ENCODE measurements around the gene C6orf136.

C6orf136 gene

DNA sequence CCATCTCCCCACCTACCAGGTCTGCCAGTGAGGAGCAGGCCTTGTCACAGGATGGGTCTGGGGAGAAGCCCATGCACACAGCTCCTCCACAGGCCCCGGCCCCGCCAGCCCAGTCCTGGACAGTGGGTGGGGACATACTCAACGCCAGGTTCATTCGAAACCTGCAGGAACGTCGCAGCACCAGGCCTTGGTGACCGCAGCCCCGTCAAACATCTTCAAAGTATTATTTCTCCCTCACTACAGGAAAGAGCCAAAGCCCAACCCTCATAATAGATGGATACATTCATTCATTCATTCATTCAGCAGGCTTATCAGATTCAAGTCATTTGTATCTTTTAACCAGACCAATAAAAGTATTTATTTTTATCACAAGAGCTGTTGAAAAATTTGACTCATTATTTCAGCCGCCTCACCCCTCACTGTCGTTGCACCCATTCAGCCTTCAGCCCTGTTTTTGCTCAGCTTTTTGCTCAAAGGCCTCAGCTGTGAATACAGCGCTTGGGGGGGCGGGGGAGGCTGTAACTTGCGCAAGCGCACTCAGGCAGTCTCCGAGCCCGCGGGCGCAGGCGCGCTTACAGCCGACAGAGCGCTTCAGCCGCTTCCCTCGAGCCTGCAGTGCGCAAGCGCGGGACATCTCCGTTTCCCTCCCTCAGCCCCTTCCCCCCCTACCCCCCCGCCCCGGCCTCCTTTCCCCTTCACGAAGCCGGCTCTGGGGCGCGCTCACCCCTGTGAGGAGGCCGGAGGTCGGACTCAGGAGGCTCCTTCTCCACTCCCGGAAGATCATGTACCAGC is at the start of gene C6orf136:
C6orf136 (plus strand) TSS at position 684 of the 792 bp plus-strand sequence; CDS start at position 783, 99 bp downstream.
- TF ChIP-seq YY1 (IDR thresholded peaks at IDR 0.05; ENCODE audit: low read depth): no peak
- peak; percentile 58 for TF ChIP-seq CEBPB (IDR thresholded peaks at IDR 0.05)

DNA sequence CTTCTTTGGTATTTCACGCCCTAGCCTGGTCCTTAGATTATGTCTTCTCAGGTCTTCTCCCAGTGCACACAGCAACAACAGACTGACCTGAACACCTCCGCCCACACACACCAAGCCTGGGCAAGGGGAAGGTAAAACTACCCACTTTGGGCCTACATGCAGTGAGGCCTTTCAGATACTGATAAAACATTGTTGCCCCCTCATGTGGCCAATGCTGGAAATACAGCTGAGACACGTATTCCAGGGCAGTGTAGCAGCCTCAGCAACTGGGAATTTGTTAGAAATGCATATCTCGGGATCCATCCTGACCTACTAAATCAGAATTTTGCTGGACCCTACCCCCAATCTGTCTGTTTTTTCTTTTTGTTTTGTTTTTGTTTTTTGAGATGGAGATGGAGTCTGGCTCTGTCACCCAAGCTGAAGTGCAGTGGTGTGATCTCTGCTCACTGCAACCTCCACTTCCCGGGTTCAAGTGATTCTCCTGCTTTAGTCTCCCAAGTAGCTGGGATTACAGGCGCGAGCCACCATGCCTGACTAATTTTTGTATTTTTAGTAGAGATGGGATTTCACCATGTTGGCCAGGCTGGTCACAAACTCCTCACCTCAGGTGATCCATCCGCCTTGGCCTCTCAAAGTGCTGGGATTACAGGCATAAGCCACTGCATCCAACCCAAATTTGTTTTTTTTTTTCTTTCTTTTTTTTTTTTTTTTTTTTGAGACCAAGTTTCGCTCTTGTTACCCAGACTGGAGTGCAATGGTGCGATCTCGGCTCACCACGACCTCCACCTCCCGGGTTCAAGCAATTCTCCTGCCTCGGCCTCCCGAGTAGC is 49.4 kb upstream of the C6orf136 start:
- TF ChIP-seq RAD21 (IDR thresholded peaks at IDR 0.05; ENCODE audit: low read depth) (peak; percentile 59), EGR1 (IDR thresholded peaks at IDR 0.05) (peak; percentile 70)

DNA sequence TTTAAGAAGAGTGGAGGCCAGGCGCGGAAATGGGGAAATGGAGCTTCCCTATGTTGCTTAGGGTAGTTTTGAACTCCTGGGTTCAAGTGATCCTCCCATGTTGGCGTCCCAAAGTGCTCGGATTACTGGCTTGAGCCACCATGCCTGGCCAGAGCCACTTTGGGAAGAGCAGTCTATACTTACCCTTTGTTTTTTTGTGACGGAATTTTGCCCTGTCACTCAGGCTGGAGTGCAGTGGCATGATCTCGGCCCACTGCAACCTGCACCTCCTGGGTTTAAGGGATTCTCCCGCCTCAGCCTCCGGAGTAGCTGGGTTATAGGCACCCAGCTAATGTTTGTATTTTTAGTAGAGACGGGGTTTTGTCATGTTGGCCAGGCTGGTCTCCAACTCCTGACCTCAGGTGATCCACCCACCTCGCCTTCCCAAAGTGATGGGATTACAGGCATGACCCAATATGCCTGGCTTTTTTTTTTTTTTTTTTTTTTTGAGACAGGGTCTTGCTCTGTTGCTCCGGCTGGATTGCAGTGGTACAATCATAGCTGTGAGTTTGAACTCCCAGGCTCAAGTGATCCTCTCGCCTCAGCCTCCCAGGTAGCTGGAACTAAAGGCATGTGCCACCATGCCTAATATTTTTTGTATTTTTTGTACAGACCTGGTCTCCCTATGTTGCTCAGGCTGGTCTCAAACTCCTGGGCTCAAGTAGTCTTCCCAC is 47.9 kb upstream of the C6orf136 start:
- no peak for TF ChIP-seq CEBPB (IDR thresholded peaks at IDR 0.05)
- TF ChIP-seq USF1 (IDR thresholded peaks at IDR 0.05): no peak
- TF ChIP-seq YY1 (IDR thresholded peaks at IDR 0.05; ENCODE audit: low read depth): no peak
- no peak for TF ChIP-seq CREB1 (IDR thresholded peaks at IDR 0.05; ENCODE audit: low read depth)
- no peak for TF ChIP-seq RAD21 (IDR thresholded peaks at IDR 0.05; ENCODE audit: low read depth)

DNA sequence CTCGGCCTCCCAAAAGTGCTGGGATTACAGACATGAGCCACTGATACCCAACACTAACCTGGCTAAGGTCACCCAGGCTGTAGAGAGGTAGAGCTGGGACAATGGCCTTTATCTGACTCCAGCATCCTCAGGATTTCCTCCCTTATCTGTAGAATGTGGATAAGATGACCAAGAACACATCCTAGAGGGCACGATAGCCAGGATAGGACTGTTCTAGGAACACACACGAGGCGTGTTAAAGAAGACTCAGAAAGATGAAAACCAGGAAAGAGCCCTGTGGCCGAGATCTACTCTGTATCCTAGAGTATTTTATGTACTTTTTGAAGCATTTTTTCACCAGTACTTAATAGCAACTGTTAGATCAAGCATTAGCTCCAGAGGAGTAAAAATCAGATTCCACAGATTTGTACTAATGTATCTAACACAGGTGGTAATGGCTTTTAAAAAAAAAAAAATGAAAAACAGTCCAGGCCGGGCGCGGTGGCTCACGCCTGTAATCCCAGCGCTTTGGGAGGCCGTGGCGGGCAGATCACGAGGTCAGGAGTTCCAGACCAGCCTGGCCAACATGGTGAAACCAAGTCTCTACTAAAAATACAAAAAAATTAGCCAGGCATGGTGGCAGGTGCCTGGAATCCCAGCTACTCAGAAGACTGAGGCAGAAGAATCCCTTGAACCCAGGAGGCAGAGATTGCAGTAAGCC is 47.2 kb upstream of the C6orf136 start:
- TF ChIP-seq EGR1 (IDR thresholded peaks at IDR 0.05) (no peak), YY1 (IDR thresholded peaks at IDR 0.05; ENCODE audit: low read depth) (no peak), EP300 (IDR thresholded peaks at IDR 0.05; ENCODE audit: borderline replicate concordance) (no peak), TEAD4 (IDR thresholded peaks at IDR 0.05) (no peak), REST (IDR thresholded peaks at IDR 0.05; ENCODE audit: low read depth) (no peak), RAD21 (IDR thresholded peaks at IDR 0.05; ENCODE audit: low read depth) (no peak), FOXM1 (IDR thresholded peaks at IDR 0.05; ENCODE audit: borderline replicate concordance, low read depth) (no peak), TCF12 (IDR thresholded peaks at IDR 0.05; ENCODE audit: low read depth) (no peak), ZBTB7A (IDR thresholded peaks at IDR 0.05; ENCODE audit: low read depth) (no peak), CEBPB (IDR thresholded peaks at IDR 0.05) (no peak), USF1 (IDR thresholded peaks at IDR 0.05) (no peak), NFIC (IDR thresholded peaks at IDR 0.05) (no peak)
- TF ChIP-seq, protein P1, sequence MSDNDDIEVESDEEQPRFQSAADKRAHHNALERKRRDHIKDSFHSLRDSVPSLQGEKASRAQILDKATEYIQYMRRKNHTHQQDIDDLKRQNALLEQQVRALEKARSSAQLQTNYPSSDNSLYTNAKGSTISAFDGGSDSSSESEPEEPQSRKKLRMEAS (IDR thresholded peaks at IDR 0.05): no peak

DNA sequence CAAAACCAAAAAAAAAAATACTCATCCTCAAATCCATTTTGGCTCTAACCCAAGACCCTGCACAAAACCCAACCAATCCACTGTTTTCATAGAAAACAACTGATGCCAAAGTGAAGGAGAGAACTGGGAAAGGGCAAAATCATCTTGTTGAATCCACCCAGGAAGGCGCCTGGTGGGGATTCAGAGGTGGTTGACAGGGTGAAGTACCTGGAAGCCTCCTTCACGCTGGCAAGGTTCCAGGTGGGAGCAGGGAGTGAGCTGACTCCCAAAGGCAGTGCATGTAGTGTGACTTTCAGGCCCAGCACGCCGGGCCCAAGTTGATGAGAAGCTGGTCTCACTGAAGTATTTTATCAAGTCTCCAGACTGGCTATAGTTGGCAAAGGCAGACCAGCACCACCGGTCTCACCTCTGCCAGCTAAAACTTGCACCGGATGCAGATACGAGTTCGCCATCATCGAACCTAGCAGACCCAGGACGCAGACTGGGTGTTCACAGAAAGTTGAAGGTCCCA is 46.4 kb upstream of the C6orf136 start:
- TF ChIP-seq NFIC (IDR thresholded peaks at IDR 0.05): peak; percentile 47; the same call in 1 of the 2 replicates
- TF ChIP-seq REST (IDR thresholded peaks at IDR 0.05; ENCODE audit: low read depth): no peak

DNA sequence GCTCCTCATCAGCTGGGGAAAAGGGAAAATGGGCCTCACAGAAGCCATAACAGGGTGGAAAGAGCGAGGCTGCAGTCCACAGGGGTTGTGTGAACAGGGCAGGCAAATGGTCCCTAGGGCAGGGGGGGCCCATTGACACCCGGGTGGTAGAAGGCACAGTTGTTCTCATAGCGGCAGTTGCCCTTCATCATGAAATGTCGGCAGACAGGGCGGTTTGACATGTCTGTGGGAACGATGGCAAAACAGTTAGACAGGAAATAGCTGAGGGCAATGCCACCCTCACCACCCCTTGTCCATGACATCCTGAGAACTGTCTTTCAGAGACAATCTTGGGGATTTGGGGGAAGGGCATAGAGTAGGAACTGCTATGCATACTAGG is 45.5 kb upstream of the C6orf136 start:
- TF ChIP-seq EGR1 (IDR thresholded peaks at IDR 0.05): no peak
- TF ChIP-seq CEBPB (IDR thresholded peaks at IDR 0.05): no peak
- TF ChIP-seq CREB1 (IDR thresholded peaks at IDR 0.05; ENCODE audit: low read depth): no peak
- no peak for TF ChIP-seq EP300 (IDR thresholded peaks at IDR 0.05; ENCODE audit: borderline replicate concordance)

Data from Ishikawa (cell line).